PC-9 (cell line): ENCODE results near the gene PPP1R1C. TPM values are rescaled to one million over a fixed set of nuclear protein-coding genes. Genes with fewer than 3 reads are reported as not detected.
A peak's percentile ranks its signal among the peaks of the same experiment; 100 is the strongest.

Experiments used
- BruUV-seq: library from RNA; stranded (reverse); fragments of 400-500 nt; replicated peaks from 2 replicates; lab custom pipeline; 2021; lab: Mats Ljungman, UMichigan
- CTCF ChIA-PET: fragments of 300-600 bp; sonication (Branson Sonifier 250); formaldehyde crosslinking; loops from one replicate; lab custom pipeline; 2022; ENCODE audit warnings: antibody characterized with exemption; lab: Charles Lee
- POLR2A ChIA-PET: fragments of 300-600 bp; sonication (Branson Sonifier 250); formaldehyde crosslinking; loops from one replicate; lab custom pipeline; 2022; ENCODE audit warnings: antibody characterized with exemption; ENCODE audit not compliant: unreplicated experiment; lab: Charles Lee
- DNase-seq, 2 experiments: peaks; one replicate each; pipeline versions ENCODE4 v3.0.0 to v3.0.0-alpha.2; 2015 to 2022; ENCODE audit warnings: mixed read lengths in 1 of 2
- H2AFZ ChIP-seq: fragments of 200-600 bp; sonication (generic); 2 replicates; pipeline ENCODE4 v1.8.1; 2017; ENCODE audit warnings: antibody characterized with exemption
- H3F3A ChIP-seq: fragments of 200-600 bp; sonication (generic); 2 replicates; pipeline ENCODE4 v1.8.1; 2017; ENCODE audit warnings: antibody characterized with exemption, mild to moderate bottlenecking, low read depth; ENCODE audit not compliant: insufficient read depth
- H3K27ac ChIP-seq: fragments of 200-600 bp; sonication (generic); 2 replicates; pipeline ENCODE4 v1.6.1; 2016; ENCODE audit warnings: mixed run types
- H3K27me3 ChIP-seq: fragments of 200-600 bp; sonication (generic); 2 replicates; pipeline ENCODE4 v1.6.1; 2016; ENCODE audit warnings: low read depth, mixed run types; ENCODE audit not compliant: insufficient read depth
- H3K36me3 ChIP-seq: fragments of 200-600 bp; sonication (generic); 2 replicates; pipeline ENCODE4 v1.6.1; 2016; ENCODE audit warnings: low read depth, mixed run types
- H3K4me1 ChIP-seq: fragments of 200-600 bp; sonication (generic); replicated peaks from 2 replicates; pipeline ENCODE4 v1.6.1; 2016; ENCODE audit warnings: mixed run types; ENCODE audit not compliant: insufficient read depth
- H3K4me2 ChIP-seq: fragments of 200-600 bp; sonication (generic); 2 replicates; pipeline ENCODE4 v1.6.1; 2017; ENCODE audit warnings: mixed run types
- H3K4me3 ChIP-seq: fragments of 200-600 bp; sonication (generic); 2 replicates; pipeline ENCODE4 v1.6.1; 2016; ENCODE audit warnings: mixed run types
- H3K79me2 ChIP-seq: fragments of 200-600 bp; sonication (generic); 2 replicates; pipeline ENCODE4 v1.6.1; 2017; ENCODE audit warnings: low read depth, mixed run types
- H3K9me2 ChIP-seq: fragments of 200-600 bp; sonication (generic); 2 replicates; pipeline ENCODE4 v1.8.1; 2017; ENCODE audit warnings: mild to moderate bottlenecking; ENCODE audit not compliant: insufficient read depth
- H3K9me3 ChIP-seq: fragments of 200-600 bp; sonication (generic); 2 replicates; pipeline ENCODE4 v1.8.1; 2016; ENCODE audit warnings: low read depth; ENCODE audit not compliant: insufficient read depth
- H4K20me1 ChIP-seq: fragments of 200-600 bp; sonication (generic); 2 replicates; pipeline ENCODE4 v1.8.1; 2017; ENCODE audit not compliant: insufficient read depth
- EZH2 ChIP-seq: fragments of 200-600 bp; sonication (generic); IDR thresholded peaks from 2 replicates; pipeline ENCODE4 v1.8.0; 2017; ENCODE audit warnings: antibody characterized with exemption, low read depth
- intact Hi-C: fragments of 100-400 bp; cut with micrococcal nuclease; formaldehyde crosslinking; loops from one replicate; pipeline ENCODE4 v1.10.0; 2022; ENCODE audit not compliant: unreplicated experiment
- total RNA-seq: library from RNA; stranded (reverse); gene quantifications from 2 replicates; pipeline ENCODE4 v1.2.3, GENCODE V29; 2021
- TF ChIP-seq, protein P1 (sequence below): fragments of 200-600 bp; sonication (generic); conservative IDR thresholded peaks from 2 replicates; pipeline ENCODE4 v1.6.1; 2017; ENCODE audit warnings: mixed run types, antibody characterized with exemption, mild to moderate bottlenecking, moderate library complexity

Gene PPP1R1C
- total RNA-seq, 1 experiment from 2014 or later = 27.5 TPM

- CTCF ChIA-PET = no interaction called here
- no peaks in the 10 kb centered on the region for H3K27me3 ChIP-seq
- peak; percentile 68 to 81 for DNase-seq
- H4K20me1 ChIP-seq = no peaks in the 10 kb centered on the region
- no TSS peak for BruUV-seq
- H3K9me3 ChIP-seq = peaks cover 19% of the 10 kb centered on the region
- H3K4me1 ChIP-seq = peaks cover 45% of the 10 kb centered on the region
- H3K79me2 ChIP-seq = no peaks in the 10 kb centered on the region
- peaks cover 23% of the 10 kb centered on the region for H3F3A ChIP-seq
- H3K36me3 ChIP-seq = no peaks in the 10 kb centered on the region
- H3K27ac ChIP-seq = peak overlapping the region; percentile 48
- H3K4me3 ChIP-seq = 0 out of 2 replicates have a peak overlapping the region, but pooled peaks have one; percentile 2
- TF ChIP-seq, protein P1, sequence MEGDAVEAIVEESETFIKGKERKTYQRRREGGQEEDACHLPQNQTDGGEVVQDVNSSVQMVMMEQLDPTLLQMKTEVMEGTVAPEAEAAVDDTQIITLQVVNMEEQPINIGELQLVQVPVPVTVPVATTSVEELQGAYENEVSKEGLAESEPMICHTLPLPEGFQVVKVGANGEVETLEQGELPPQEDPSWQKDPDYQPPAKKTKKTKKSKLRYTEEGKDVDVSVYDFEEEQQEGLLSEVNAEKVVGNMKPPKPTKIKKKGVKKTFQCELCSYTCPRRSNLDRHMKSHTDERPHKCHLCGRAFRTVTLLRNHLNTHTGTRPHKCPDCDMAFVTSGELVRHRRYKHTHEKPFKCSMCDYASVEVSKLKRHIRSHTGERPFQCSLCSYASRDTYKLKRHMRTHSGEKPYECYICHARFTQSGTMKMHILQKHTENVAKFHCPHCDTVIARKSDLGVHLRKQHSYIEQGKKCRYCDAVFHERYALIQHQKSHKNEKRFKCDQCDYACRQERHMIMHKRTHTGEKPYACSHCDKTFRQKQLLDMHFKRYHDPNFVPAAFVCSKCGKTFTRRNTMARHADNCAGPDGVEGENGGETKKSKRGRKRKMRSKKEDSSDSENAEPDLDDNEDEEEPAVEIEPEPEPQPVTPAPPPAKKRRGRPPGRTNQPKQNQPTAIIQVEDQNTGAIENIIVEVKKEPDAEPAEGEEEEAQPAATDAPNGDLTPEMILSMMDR = no peak
- TF ChIP-seq EZH2 = no peak
- H3K4me2 ChIP-seq = peak overlapping the region; percentile 30
- H2AFZ ChIP-seq = no peak overlapping the region
- POLR2A ChIA-PET = no interaction called here
- intact Hi-C loops = loop anchor here (1.0 kb wide), 2 partner anchors 56 to 156 kb away; partner anchors contain the start of gene ITPRID2
- H3K9me2 ChIP-seq = no peaks in the 10 kb centered on the region; the same call in 1 of the 2 replicates
Measured at GRCh38 chr2:181947273-181947672, 38.4 kb upstream of the PPP1R1C start.

DNA sequence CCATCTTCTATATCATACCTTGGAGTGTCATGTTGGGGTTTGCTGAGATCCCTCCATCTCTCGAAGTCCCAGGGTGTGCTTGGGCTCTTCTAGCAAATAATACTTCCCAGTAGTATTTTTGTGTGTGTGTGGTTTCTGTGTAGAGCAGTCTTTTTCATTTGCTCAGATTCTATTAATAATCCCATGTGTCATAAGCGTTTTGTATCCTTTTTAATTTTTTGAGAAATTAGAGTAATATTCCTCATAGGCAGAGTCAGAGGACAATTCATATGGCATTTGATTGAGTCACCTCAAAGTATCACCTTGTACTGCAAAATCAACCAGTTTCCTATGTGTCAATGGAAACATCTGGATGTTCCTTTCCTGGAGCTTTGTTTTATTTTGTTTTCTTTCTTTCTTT lies 37.4 kb upstream of the PPP1R1C start:
- POLR2A ChIA-PET = interaction anchor here (0.7 kb wide), 1 partner anchor 50 kb away, joined by 23 read pairs; no protein-coding TSS in a partner anchor
- Histone ChIP-seq H3K4me2 (peak overlapping the region; percentile 30), H3F3A (peaks cover 21% of the 10 kb centered on the region), H3K4me1 (peaks cover 43% of the 10 kb centered on the region), H3K9me2 (no peaks in the 10 kb centered on the region; the same call in 1 of the 2 replicates), H4K20me1 (no peaks in the 10 kb centered on the region), H3K9me3 (peaks cover 19% of the 10 kb centered on the region), H2AFZ (0 out of 2 replicates have a peak overlapping the region, but pooled peaks have one; percentile 13), H3K27ac (peak overlapping the region; percentile 48), H3K36me3 (no peaks in the 10 kb centered on the region), H3K4me3 (no peak overlapping the region), H3K79me2 (no peaks in the 10 kb centered on the region), H3K27me3 (no peaks in the 10 kb centered on the region)
- no peak for DNase-seq
- CTCF ChIA-PET = interaction anchor here (0.6 kb wide), 2 partner anchors 136 to 177 kb away, joined by 3 to 4 read pairs; no protein-coding TSS in a partner anchor
- intact Hi-C loops = no loop called here
- TF ChIP-seq, protein P1 = no peak
- TF ChIP-seq EZH2 = no peak
- no TSS peak for BruUV-seq

DNA sequence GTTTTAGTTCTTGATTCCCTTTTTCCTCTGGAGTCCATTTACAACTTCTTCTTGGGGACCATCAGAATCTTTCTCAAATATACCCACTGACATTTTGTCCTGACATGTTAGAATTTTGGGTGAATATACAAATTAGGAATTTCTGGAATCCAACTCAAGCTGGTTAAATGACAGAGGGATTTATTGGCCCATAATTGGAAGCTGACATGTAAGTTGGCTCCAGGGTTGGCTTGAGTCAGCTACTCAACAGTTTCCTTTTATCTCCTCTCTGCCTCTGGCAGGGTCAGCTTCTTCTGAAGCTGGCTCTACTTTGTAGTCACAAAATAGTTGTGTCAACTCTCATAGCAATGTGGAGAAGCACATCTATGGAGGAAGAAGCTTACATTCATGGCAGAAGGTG lies 36.6 kb upstream of the PPP1R1C start:
- no peak overlapping the region for H2AFZ ChIP-seq
- intact Hi-C loops = no loop called here
- TF ChIP-seq EZH2 = no peak
- TF ChIP-seq, protein P1 = no peak
- no peaks in the 10 kb centered on the region for H4K20me1 ChIP-seq
- H3K9me2 ChIP-seq = no peaks in the 10 kb centered on the region; the same call in 1 of the 2 replicates
- H3K27me3 ChIP-seq = no peaks in the 10 kb centered on the region
- H3K4me3 ChIP-seq = no peak overlapping the region
- no peak overlapping the region for H3K4me2 ChIP-seq
- POLR2A ChIA-PET = interaction anchor here (0.7 kb wide), 1 partner anchor 51 kb away, joined by 23 read pairs; no protein-coding TSS in a partner anchor
- no TSS peak for BruUV-seq
- H3K4me1 ChIP-seq = peaks cover 35% of the 10 kb centered on the region
- no peak overlapping the region for H3K27ac ChIP-seq
- peaks cover 14% of the 10 kb centered on the region for H3F3A ChIP-seq
- CTCF ChIA-PET = no interaction called here
- no peaks in the 10 kb centered on the region for H3K79me2 ChIP-seq
- no peak for DNase-seq
- H3K36me3 ChIP-seq = no peaks in the 10 kb centered on the region
- peaks cover 15% of the 10 kb centered on the region; the same call in 1 of the 2 replicates for H3K9me3 ChIP-seq
